HepG2 (cell line): ENCODE data around the gene ATP6V1G2. TPM values are rescaled to one million over a fixed set of nuclear protein-coding genes. Genes with fewer than 3 reads are reported as not detected.

Experiments
- ARID3A ChIP-seq: IDR thresholded peaks from 2 replicates; pipeline ENCODE4 v1.6.1; 2012; ENCODE audit warnings: low read depth, low read length, improper control_type of control experiment
- ASH2L ChIP-seq: fragments of 300-600, 200-600 bp; sonication (generic); IDR thresholded peaks from 2 replicates; pipeline ENCODE4 v1.7.0; 2017; ENCODE audit warnings: low read depth, mild to moderate bottlenecking, moderate library complexity, mixed read lengths, low read length; ENCODE audit not compliant: insufficient read length
- ATF3 ChIP-seq: sonication (generic); formaldehyde crosslinking; IDR thresholded peaks from 2 replicates; pipeline ENCODE4 v1.4.0; 2020; ENCODE audit warnings: missing genetic modification reagents
- BCL6 ChIP-seq: IDR thresholded peaks from 2 replicates; pipeline ENCODE4 v1.6.1; 2016; ENCODE audit warnings: missing genetic modification reagents, missing compliant biosample characterization
- CBFB ChIP-seq: sonication (generic); formaldehyde crosslinking; IDR thresholded peaks from 2 replicates; pipeline ENCODE4 v1.4.0; 2020; ENCODE audit warnings: missing genetic modification reagents
- EP300 ChIP-seq, 3 experiments: sonication (generic) in 1 of 3; formaldehyde crosslinking in 1 of 3; IDR thresholded peaks; 2 replicates each; pipeline versions ENCODE4 v1.5.1 to v1.6.1; 2011 to 2020; ENCODE audit warnings: low read depth in 2 of 3, low read length in 2 of 3, borderline replicate concordance in 1 of 3, improper control_type of control experiment in 1 of 3, mild to moderate bottlenecking in 1 of 3, missing genetic modification reagents in 1 of 3, moderate library complexity in 1 of 3
- GMEB2 ChIP-seq: IDR thresholded peaks from 2 replicates; pipeline ENCODE4 v1.6.1; 2016; ENCODE audit warnings: missing biosample characterization, missing genetic modification reagents, low read depth
- HMGXB4 ChIP-seq, 2 experiments: sonication (generic) in 1 of 2; formaldehyde crosslinking in 1 of 2; IDR thresholded peaks; 2 replicates each; pipeline versions ENCODE4 v1.4.0 to v1.6.1; 2018 to 2020; ENCODE audit warnings: missing genetic modification reagents in 2 of 2, borderline replicate concordance in 1 of 2, low read depth in 1 of 2, mild to moderate bottlenecking in 1 of 2, missing biosample characterization in 1 of 2
- HOXA9 ChIP-seq: sonication (generic); formaldehyde crosslinking; IDR thresholded peaks from 2 replicates; pipeline ENCODE4 v1.8.1; 2022; ENCODE audit warnings: missing genetic modification reagents, mild to moderate bottlenecking, moderate library complexity, borderline replicate concordance
- KLF16 ChIP-seq, 2 experiments: sonication (generic) in 1 of 2; formaldehyde crosslinking in 1 of 2; IDR thresholded peaks; 2 replicates each; pipeline versions ENCODE4 v1.6.1 to v1.8.0; 2016 to 2023; ENCODE audit warnings: missing genetic modification reagents in 2 of 2, missing compliant biosample characterization in 1 of 2
- KMT2B ChIP-seq: IDR thresholded peaks from 2 replicates; pipeline ENCODE4 v1.6.1; 2016; ENCODE audit warnings: missing genetic modification reagents, missing compliant biosample characterization
- MXD4 ChIP-seq: IDR thresholded peaks from 2 replicates; pipeline ENCODE4 v1.6.1; 2016; ENCODE audit warnings: mild to moderate bottlenecking, missing biosample characterization, missing genetic modification reagents
- POLR2AphosphoS5 ChIP-seq: IDR thresholded peaks from 2 replicates; pipeline ENCODE4 v1.6.1; 2012; ENCODE audit warnings: low read depth, low read length
- TGIF2 ChIP-seq: IDR thresholded peaks from 2 replicates; pipeline ENCODE4 v1.6.1; 2016; ENCODE audit warnings: control low read depth, missing compliant biosample characterization
- ZNF362 ChIP-seq: sonication (generic); formaldehyde crosslinking; IDR thresholded peaks from 2 replicates; pipeline ENCODE4 v1.4.0; 2020; ENCODE audit warnings: missing genetic modification reagents, mild to moderate bottlenecking, borderline replicate concordance
- ZNF468 ChIP-seq: sonication (generic); formaldehyde crosslinking; IDR thresholded peaks from 2 replicates; pipeline ENCODE4 v1.8.0; 2022; ENCODE audit warnings: mild to moderate bottlenecking, moderate library complexity, missing genetic modification reagents
- ZNF576 ChIP-seq: sonication (generic); formaldehyde crosslinking; IDR thresholded peaks from 2 replicates; pipeline ENCODE4 v1.4.0; 2020; ENCODE audit warnings: mild to moderate bottlenecking, missing genetic modification reagents
- ZNF7 ChIP-seq: IDR thresholded peaks from 2 replicates; pipeline ENCODE4 v1.6.1; 2016; ENCODE audit warnings: missing biosample characterization, missing genetic modification reagents
- ZNF747 ChIP-seq: sonication (generic); formaldehyde crosslinking; IDR thresholded peaks from 2 replicates; pipeline ENCODE4 v1.8.1; 2023; ENCODE audit warnings: missing genetic modification reagents, mild to moderate bottlenecking, borderline replicate concordance
- ZSCAN9 ChIP-seq: IDR thresholded peaks from 2 replicates; pipeline ENCODE4 v1.6.1; 2016; ENCODE audit warnings: borderline replicate concordance
- polyA plus RNA-seq, 8 experiments: library from polyadenylated mRNA; depleted of rRNA in 3 of 8; stranded (reverse) in 7 of 8; unstranded in 1 of 8; fragments of >200 nt; fragmentation: Illumina TruSeq in 4 of 8; extraction: Trizol in 4 of 8; gene quantifications; 2 replicates each; pipeline versions ENCODE4 v1.2.1 to v1.2.3, GENCODE V29; 2011 to 2016; ENCODE audit warnings: low read depth in 4 of 8, missing spikeins in 1 of 8, mixed read lengths in 1 of 8; ENCODE audit not compliant: insufficient read depth in 1 of 8
- total RNA-seq, 5 experiments: library from RNA; depleted of rRNA; stranded (reverse); fragments of >200 nt; fragmentation: Illumina TruSeq; extraction: Trizol; gene quantifications; 2 replicates each; pipeline ENCODE4 v1.2.3, GENCODE V29; 2016; ENCODE audit warnings: low read depth in 1 of 5

The ATP6V1G2 gene
- total and polyA plus RNA-seq, 2 of the 13 experiments (the other 11 are each of a cell fraction or from before 2014, with no cell fraction given), result 0.27 to 0.83 TPM

- TF ChIP-seq ARID3A (no peak), ZNF747 (CRISPR knock-in tag) (peak; percentile 75; the same call in 1 of the 2 replicates), TGIF2 (0 out of 2 replicates have a peak, but pooled peaks have one; percentile 22), EP300 (IDR thresholded peaks at IDR 0.05; ENCODE audit: low read depth in 2 of 2, low read length in 2 of 2) (peak in 1 of 2 experiments; percentile 37; a peak in 1 of 4 replicates), EP300 (CRISPR knock-in tag; IDR thresholded peaks at IDR 0.05; ENCODE audit: borderline replicate concordance) (peak; percentile 48), POLR2AphosphoS5 (peak; percentile 89), ZNF576 (CRISPR knock-in tag) (no peak), ZNF468 (no peak), ZSCAN9 (CRISPR knock-in tag) (peak; percentile 63; the same call in 1 of the 2 replicates), ZNF7 (CRISPR knock-in tag) (0 out of 2 replicates have a peak, but pooled peaks have one; percentile 2), ASH2L (peak; percentile 51), MXD4 (CRISPR knock-in tag) (0 out of 2 replicates have a peak, but pooled peaks have one; percentile 16), KMT2B (CRISPR knock-in tag) (peak; percentile 80), BCL6 (peak; percentile 16; the same call in 1 of the 2 replicates), ZNF362 (CRISPR knock-in tag) (peak; percentile 1; the same call in 1 of the 2 replicates), GMEB2 (CRISPR knock-in tag) (no peak; the same call in 1 of the 2 replicates), KLF16 (CRISPR knock-in tag; IDR thresholded peaks at IDR 0.05) (peak in 1 of 2 experiments; percentile 88; a peak in 1 of 4 replicates), HMGXB4 (CRISPR knock-in tag; IDR thresholded peaks at IDR 0.05; ENCODE audit: borderline replicate concordance in 1 of 2, low read depth in 1 of 2) (peak; percentile 58 to 92; a peak in 3 of 4 replicates), CBFB (CRISPR knock-in tag) (peak; percentile 81; the same call in 1 of the 2 replicates), HOXA9 (CRISPR knock-in tag) (0 out of 2 replicates have a peak, but pooled peaks have one; percentile 41), ATF3 (CRISPR knock-in tag) (peak; percentile 74; the same call in 1 of the 2 replicates)
These were observed 734 bp upstream of the ATP6V1G2 start, which contains the start of gene NFKBIL1 (continued) for GRCh38 chr6:31546958-31547726.
